ENCODE measurements around the gene IMMP2L. TPM values are rescaled to one million over a fixed set of nuclear protein-coding genes. Genes with fewer than 3 reads are reported as not detected.

The IMMP2L gene
- total RNA-seq, 1 donor, result 19.9 TPM

- no peak overlapping the region for H3K4me3 ChIP-seq (ENCODE audit: insufficient read depth, low read length)
- no peaks in the 10 kb centered on the region for H3K27me3 ChIP-seq (ENCODE audit: insufficient read depth, low read length)
- no peaks in the 10 kb centered on the region for H3K9me3 ChIP-seq (ENCODE audit: low read depth, low read length)
- H3K4me2 ChIP-seq (ENCODE audit: insufficient read depth, low read length), result no peak overlapping the region
- no peak for DNase-seq (ENCODE audit: insufficient read length, low spot score, missing footprints)
- no peaks in the 10 kb centered on the region for H3K4me1 ChIP-seq (ENCODE audit: insufficient read depth, low read length)
- no peaks in the 10 kb centered on the region for H3K36me3 ChIP-seq (ENCODE audit: insufficient read depth, low read length)
- H2AFZ ChIP-seq (ENCODE audit: low read length), result no peak overlapping the region
- no peaks in the 10 kb centered on the region for H3K79me2 ChIP-seq (ENCODE audit: insufficient read depth, low read length)
- H3K27ac ChIP-seq (ENCODE audit: low read depth, low read length), result no peak overlapping the region
- TF ChIP-seq, protein P1, sequence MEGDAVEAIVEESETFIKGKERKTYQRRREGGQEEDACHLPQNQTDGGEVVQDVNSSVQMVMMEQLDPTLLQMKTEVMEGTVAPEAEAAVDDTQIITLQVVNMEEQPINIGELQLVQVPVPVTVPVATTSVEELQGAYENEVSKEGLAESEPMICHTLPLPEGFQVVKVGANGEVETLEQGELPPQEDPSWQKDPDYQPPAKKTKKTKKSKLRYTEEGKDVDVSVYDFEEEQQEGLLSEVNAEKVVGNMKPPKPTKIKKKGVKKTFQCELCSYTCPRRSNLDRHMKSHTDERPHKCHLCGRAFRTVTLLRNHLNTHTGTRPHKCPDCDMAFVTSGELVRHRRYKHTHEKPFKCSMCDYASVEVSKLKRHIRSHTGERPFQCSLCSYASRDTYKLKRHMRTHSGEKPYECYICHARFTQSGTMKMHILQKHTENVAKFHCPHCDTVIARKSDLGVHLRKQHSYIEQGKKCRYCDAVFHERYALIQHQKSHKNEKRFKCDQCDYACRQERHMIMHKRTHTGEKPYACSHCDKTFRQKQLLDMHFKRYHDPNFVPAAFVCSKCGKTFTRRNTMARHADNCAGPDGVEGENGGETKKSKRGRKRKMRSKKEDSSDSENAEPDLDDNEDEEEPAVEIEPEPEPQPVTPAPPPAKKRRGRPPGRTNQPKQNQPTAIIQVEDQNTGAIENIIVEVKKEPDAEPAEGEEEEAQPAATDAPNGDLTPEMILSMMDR (IDR thresholded peaks at IDR 0.05; ENCODE audit: extremely low read depth, low read depth, low read length), result no peak
- no peaks in the 10 kb centered on the region for H4K20me1 ChIP-seq (ENCODE audit: insufficient read depth, low read length)
These were observed 789.7 kb downstream of the IMMP2L start for GRCh38 chr7:110772615-110773014.

DNA sequence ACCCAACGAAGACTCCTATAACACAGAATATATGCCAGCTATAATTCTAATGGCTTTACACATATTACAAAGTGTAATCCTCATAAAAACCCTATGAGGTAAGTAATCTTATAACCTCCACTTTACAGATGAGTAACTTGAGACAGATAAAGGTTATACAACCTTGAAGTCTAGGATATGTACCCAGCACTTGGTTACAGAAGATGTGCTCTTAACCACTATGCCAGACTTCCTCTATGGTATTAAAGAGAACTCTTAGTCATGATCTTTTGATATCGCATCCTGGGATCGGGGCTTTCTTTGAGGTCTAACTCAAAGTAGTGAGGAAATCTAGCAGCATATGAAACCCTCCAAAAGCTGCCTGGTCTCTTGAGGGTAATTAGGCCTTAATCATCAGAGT, 790.6 kb downstream of the IMMP2L start:
- no peak overlapping the region for H3K4me2 ChIP-seq (ENCODE audit: insufficient read depth, low read length)
- no peaks in the 10 kb centered on the region for H3K27me3 ChIP-seq (ENCODE audit: insufficient read depth, low read length)
- H4K20me1 ChIP-seq (ENCODE audit: insufficient read depth, low read length), result no peaks in the 10 kb centered on the region
- TF ChIP-seq, protein P1 (IDR thresholded peaks at IDR 0.05; ENCODE audit: extremely low read depth, low read depth, low read length), result no peak
- H3K9me3 ChIP-seq (ENCODE audit: low read depth, low read length), result no peaks in the 10 kb centered on the region
- no peaks in the 10 kb centered on the region for H3K79me2 ChIP-seq (ENCODE audit: insufficient read depth, low read length)
- H3K4me3 ChIP-seq (ENCODE audit: insufficient read depth, low read length), result no peak overlapping the region
- no peak overlapping the region for H3K27ac ChIP-seq (ENCODE audit: low read depth, low read length)
- H2AFZ ChIP-seq (ENCODE audit: low read length), result no peak overlapping the region
- H3K36me3 ChIP-seq (ENCODE audit: insufficient read depth, low read length), result no peaks in the 10 kb centered on the region
- H3K4me1 ChIP-seq (ENCODE audit: insufficient read depth, low read length), result no peaks in the 10 kb centered on the region
- DNase-seq (ENCODE audit: insufficient read length, low spot score, missing footprints), result no peak

DNA sequence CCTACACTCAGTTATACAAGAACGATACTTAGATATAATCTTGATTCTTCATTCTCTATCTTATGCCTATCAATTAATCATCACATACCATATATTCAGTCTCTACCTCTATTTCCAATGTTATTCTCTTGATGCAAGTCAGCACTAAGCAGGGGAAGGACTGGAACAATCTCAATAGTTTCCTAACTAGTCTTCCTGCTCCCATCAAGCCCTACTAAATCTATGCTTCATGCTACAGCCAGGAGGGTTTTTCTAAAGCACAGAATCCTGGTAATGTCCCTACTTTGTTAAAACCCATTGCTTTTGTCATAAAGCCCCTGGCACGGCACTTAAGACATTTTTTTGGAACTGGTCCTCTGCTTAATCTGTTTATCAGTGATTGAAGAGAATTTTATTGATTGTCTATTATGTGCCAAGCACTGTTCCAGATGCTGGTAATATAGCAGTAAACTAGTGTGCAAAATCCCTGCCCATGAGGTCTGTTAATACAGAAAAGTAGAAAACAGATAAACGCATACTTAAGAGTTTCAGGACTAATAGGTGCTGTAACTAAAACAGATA, 794.7 kb downstream of the IMMP2L start:
- TF ChIP-seq, protein P1 (IDR thresholded peaks at IDR 0.05; ENCODE audit: extremely low read depth, low read depth, low read length), result no peak
- Histone ChIP-seq H2AFZ (ENCODE audit: low read length) (no peak overlapping the region), H3K36me3 (ENCODE audit: insufficient read depth, low read length) (no peaks in the 10 kb centered on the region), H3K79me2 (ENCODE audit: insufficient read depth, low read length) (no peaks in the 10 kb centered on the region), H3K4me3 (ENCODE audit: insufficient read depth, low read length) (no peak overlapping the region), H3K27me3 (ENCODE audit: insufficient read depth, low read length) (no peaks in the 10 kb centered on the region), H4K20me1 (ENCODE audit: insufficient read depth, low read length) (no peaks in the 10 kb centered on the region), H3K4me1 (ENCODE audit: insufficient read depth, low read length) (no peaks in the 10 kb centered on the region), H3K4me2 (ENCODE audit: insufficient read depth, low read length) (no peak overlapping the region), H3K9me3 (ENCODE audit: low read depth, low read length) (no peaks in the 10 kb centered on the region), H3K27ac (ENCODE audit: low read depth, low read length) (no peak overlapping the region)
- DNase-seq (ENCODE audit: insufficient read length, low spot score, missing footprints), result no peak

GRCh38 chr7:110766864-110767263, 795.4 kb downstream of the IMMP2L start:
- Histone ChIP-seq H3K4me1 (ENCODE audit: insufficient read depth, low read length) (no peaks in the 10 kb centered on the region), H3K9me3 (ENCODE audit: low read depth, low read length) (no peaks in the 10 kb centered on the region), H3K36me3 (ENCODE audit: insufficient read depth, low read length) (no peaks in the 10 kb centered on the region), H2AFZ (ENCODE audit: low read length) (no peak overlapping the region), H4K20me1 (ENCODE audit: insufficient read depth, low read length) (no peaks in the 10 kb centered on the region), H3K4me3 (ENCODE audit: insufficient read depth, low read length) (no peak overlapping the region), H3K27ac (ENCODE audit: low read depth, low read length) (no peak overlapping the region), H3K79me2 (ENCODE audit: insufficient read depth, low read length) (no peaks in the 10 kb centered on the region), H3K4me2 (ENCODE audit: insufficient read depth, low read length) (no peak overlapping the region), H3K27me3 (ENCODE audit: insufficient read depth, low read length) (no peaks in the 10 kb centered on the region)
- DNase-seq (ENCODE audit: insufficient read length, low spot score, missing footprints), result no peak
- TF ChIP-seq, protein P1 (IDR thresholded peaks at IDR 0.05; ENCODE audit: extremely low read depth, low read depth, low read length), result no peak

Measured in osteoblast (primary cell).